COR-L47 (cell line): ENCODE data around the gene REP15.
"Not testable (repeated sequence)": the region's sequence is repeated elsewhere in the genome, so short reads cannot be mapped to it uniquely, and the experiment has no call there.

Experiments
- DNase-seq: peaks from one replicate; lab custom pipeline; 2025; lab: John Stamatoyannopoulos, UW

Gene REP15

DNA sequence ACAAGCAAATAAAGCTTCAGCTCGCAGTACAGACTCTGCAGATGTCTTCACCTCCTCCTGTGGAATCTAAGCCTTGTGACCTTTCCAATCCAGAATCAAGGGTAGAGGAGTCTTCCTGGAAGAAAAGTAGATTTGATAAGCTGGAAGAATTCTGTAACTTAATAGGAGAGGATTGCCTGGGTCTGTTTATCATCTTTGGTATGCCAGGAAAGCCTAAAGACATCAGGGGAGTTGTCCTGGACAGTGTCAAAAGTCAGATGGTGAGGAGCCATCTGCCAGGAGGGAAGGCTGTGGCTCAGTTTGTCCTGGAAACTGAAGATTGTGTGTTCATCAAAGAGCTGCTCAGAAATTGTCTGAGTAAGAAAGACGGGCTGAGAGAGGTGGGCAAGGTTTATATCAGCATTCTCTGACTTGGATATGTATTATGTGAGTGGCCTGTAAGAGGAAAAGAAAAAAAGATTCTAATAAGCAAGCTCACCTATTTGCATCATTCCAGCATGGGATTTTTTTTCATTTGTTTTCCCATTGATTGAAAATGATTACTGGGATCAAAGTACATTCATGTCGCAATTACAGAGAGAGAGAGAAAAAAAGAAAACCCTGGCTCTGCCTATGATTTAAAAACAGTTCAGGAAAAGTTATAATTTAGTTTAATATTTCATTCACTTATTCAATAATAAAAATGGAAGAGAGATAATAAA lies 767 bp downstream of the REP15 start:
- no peak for DNase-seq

DNA sequence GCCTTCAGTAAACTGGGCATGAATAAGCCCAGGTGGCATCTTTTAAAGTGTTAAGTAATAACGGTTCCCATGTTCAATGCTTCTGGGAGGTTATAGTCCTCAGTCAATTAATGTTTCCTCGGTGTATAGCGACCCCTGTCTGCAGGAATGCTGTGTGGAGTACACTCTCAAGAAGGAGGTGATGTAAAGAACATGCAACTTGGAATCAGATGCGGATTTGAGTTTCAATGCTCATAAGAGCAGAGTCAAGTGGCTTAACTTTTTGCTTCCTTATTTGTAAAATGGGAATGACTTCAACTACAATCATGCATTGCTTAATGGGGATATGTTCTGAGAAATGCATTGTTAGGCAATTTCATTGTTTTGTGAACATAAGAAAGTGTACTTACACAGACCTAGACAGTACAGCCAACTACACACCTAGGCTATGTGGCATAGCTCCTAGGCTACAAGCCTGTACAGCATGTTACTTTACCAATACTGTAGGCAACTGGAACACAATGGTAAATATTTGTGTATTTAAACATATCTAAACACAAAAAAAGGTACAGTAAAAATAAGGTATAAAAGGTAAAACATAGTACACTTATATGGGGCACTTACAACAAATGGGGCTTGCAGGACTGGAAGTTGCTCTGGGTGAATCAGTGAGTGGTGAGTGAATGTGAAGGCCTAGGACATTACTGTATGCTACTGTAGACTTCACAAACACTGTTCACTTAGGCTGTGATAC lies 7.6 kb downstream of the REP15 start:
- DNase-seq: peak; percentile 37

DNA sequence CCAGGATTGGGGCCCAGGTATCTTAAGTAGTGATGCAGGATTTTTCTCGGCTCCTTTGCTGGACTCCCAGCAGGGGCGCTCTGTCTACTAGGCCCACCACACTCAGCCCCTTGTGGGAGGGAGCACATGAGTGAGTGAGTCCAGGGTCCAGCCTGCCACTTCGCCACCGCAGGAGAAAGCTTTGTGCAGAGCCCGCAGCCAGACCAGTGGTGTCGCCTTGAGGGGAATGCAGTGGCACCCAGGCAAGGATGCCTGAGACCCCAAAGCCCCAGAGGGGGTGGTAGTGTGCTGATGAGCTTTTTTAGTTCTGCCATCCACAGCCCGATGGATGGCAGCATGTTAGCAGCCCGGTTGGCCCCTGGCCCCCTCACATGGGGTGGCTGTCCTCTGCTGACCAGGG lies 9.0 kb downstream of the REP15 start:
- no peak for DNase-seq

DNA sequence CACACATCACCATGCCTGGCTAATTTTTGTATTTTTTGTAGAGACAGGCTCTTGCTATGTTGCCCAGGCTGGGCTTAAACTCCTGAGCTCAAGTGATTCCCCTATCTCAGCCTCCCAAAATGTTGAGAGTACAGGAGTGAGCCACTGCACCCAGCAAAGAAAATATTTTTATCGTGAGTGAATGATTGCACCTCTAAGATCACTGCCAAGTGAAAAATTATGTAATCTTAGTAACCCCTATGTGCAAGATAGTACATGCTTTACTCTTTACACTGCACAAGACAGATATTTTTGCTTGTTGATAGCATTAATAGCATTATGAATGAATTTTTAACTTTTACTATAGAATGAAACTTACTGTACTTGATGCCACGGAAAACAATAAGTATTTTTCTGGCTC lies 11.0 kb downstream of the REP15 start:
- no peak for DNase-seq

DNA sequence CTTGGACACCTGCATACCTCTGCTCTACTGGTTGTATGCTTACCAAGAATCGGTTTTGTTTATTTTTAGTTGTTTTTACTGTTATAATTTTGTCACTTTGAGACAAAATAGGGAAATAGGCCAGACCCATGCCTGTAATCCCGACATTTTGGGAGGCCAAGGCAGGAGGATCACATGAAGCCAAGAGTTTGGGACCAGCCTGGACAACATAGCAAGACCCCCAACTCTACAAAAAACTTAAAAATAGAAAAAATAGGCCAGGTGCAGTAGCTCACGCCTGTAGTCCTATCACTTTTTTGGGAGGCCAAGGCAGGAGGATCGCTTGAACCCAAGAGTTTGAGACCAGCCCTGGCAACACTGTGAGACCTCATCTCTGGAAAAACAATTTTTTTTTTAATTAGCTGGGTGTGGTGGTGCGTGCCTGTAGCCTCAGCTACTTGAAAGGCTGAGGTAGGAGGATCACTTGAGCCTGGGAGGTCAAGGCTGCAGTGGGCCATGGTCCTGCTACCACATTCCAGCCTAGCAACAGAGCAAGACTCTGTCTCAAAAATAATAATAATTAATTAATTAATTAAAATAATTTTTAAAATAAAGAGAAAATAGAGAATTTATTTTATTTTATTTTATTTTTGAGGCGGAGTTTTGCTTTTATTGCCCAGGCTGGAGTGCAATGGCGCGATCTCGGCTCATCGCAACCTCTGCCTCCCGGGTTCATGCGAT lies 13.1 kb downstream of the REP15 start:
- DNase-seq: no peak

DNA sequence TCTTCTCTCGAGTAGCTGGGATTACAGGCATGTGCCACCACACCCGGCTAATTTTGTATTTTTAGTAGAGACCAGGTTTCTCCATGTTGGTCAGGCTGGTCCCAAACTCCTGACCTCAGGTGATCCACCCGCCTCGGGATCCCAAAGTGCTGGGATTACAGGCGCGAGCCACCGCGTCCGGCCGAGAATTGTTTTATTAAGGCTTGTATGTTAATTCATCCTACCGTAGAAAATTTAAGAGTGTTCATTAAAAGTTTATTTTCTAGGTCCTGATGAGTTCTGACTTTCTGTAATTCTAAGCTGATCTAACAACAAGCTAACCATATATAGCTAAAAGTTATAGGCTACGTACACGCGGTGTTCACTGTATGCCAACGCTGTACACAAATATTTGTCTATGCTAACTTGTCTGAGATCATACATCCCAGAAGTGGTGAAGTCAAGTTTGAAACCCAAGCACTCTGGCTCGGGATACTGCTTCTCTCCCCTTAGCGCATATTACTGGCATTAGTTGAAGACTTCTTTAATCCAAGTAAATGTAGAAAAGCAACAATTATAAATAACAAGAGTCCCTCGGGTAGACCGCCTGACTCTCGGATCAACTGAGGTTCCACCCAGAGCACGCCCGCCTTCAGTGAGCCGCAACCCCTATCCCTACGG lies 13.8 kb downstream of the REP15 start:
- DNase-seq: no peak

DNA sequence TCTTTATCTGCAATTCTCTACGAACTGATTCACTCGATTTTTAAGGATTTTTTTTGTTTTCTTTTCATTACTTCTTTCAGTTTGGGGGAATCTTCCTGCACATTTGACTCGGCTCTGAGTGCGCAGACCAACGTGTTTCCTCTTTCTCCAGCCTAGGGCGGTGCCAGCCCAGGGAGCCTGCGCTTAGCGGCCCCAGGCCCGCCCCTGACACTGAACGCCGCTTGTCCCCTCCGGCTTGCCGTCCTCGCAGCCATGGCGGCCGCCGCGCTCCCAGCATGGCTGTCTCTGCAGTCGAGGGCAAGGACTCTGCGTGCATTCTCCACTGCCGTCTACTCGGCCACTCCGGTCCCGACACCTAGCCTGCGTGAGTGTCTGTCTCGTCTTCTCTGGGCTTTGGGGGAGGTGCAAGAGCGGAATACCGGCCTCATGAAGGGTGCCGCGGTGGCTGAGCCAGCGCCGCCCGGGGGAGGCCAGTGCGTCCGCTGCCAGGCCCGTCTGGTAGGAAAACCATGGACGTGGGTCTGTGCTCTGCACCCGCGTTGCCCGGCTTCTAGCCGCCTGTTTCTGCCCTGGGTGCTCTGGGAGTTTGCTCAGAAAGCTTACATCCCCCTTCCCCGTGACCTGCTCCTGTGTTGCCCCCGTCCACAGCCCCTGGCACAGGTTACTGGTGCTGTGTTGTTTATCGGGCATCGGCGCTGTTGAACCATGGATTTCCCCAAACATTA lies 14.5 kb downstream of the REP15 start, which contains the start of gene MRPS35:
Gene MRPS35 (plus strand): TSS at position 241 of the 725 bp plus-strand sequence. CDS start 12 bp downstream, at position 253.
- peak; percentile 16 for DNase-seq

DNA sequence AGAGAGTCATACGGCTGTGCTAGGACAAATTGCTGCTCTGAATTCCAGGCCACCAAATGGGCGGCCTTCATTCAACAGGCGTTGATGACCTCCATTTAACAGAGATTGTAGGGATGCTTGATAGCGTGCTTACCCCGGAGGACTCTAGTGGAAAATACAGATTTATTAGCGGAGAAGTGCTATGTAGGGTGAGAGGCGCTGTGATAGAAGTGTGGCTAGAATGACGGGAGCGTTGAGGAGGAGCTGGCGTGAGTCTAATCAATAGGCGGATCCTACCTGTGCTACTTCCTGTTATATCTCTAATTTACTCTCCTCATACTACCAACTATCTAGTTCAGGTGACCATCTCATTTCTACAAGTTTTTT lies 15.1 kb downstream of the REP15 start:
- no peak for DNase-seq

DNA sequence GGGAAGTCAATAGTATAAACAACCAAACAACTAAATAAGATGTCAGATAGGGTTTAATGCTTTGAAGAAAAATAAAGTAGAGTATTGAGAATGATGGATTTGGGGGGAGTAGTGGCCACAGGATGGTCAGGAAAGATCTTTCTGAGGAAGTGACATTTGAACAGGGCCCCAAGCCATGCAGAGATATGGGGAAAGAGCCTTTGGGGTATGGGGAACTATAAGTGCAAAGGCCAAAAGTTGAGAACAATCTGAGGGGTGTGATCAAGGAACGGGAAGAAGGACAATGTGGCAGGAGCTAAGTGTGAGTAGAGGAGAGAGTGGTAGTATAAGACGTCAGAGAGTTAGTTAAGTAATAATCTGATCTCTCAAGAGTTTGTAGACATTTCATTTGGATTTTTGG lies 15.7 kb downstream of the REP15 start:
- no peak for DNase-seq

DNA sequence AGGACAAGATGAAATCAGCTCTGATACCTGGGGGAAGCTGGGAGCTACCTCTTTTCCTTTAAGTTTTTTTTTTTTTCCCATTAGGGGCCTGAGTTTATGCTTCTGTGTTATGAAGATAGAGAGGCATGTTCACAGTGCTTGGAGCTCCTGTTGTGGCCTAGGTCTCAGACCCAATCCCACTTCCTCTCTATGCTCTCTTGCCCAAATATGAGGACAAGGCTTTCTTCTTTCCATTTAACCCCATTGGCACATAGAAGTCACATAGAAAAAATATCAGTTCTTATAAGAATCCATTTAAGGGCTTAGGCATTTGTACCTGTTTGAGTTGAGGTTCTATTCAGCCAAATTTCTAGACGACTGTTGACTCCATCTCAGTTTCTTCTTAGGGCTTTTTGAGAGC lies 27.0 kb downstream of the REP15 start:
- no peak for DNase-seq

DNA sequence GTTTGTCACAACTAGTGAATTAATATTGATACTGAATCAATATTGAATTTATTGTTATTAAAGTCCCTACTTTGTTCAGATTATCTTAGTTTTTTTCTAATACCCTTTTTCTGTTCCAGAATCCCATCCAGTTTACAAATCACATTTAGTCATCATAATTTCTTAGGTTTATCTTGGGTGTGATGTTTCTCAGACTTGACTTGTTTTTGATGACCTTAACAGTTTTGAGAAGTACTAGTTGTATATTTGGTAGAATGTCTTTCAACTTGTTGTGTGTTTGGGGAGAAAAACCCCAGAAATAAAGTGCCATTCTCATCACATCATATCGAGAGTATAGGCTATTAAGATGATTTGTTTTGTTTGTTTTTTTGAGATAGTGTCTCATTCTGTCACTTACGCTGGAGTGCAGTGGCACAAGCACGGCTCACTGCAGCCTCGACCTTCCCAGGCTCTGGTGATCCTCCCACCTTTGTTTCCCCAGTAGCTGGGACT lies 33.9 kb downstream of the REP15 start:
- DNase-seq: no peak

DNA sequence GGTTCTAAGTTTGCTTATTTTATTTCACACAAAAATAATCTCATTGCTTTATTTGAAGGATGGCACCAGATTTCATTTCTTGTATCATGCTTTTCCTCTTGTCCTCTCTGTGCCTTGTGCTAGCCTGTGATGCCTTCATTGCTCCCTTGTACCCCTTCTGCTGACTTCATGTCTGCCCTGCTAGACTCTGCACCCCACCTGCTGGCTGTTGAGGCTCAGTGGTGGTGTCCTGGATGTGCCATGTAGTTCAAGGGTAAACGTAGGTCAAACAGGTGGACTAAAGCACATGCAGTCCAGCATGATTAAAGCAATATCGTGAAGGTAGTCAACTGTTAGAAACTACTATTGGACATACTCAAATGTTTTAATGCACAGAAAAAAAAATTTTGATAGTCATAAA lies 36.0 kb downstream of the REP15 start:
- no peak for DNase-seq

DNA sequence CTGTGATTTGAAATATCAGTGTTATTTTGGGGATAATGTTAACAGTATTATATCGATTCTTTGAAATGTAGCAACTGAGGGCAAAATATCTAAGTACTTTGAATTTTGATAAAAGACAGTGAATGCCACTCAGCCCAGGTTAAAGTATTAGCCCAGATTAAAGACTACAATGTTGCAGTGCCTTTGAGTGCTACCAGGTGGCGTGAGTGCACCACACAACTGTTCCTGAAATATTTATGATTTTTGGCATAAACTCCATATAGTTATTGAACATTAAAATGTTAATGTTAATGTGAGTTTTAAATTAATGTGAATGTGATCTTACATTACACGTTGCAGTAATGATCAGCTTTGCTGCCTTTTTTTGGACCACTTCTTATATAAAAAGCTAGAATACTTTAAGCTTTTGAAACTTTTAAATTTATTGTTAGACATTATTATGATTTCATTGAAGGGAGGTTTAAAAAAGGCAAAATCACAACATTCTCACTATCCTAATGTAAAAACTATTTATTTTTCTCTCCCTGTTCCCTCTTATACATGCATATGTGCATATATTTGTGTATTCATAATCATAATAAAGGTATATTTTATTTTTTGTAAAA lies 36.9 kb downstream of the REP15 start:
- DNase-seq: no peak

DNA sequence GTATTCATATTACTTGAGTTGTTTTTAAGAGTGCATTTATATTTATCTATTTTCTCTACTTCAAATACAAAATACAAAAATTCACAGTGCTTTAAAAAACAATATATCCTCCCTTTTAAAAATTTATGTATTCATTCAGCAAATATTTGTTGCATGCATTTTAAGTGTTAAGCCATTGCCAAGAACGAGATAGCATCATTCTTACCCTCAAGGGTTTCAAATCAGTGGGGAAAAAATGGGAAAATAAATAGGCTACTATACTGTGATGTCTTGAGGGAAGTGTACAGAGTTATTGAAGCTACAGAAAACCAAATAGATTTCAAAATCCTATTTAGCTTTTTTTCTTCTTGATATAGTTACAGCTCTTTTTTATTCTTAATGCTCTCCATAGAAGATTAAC lies 37.5 kb downstream of the REP15 start:
- DNase-seq: no peak

DNA sequence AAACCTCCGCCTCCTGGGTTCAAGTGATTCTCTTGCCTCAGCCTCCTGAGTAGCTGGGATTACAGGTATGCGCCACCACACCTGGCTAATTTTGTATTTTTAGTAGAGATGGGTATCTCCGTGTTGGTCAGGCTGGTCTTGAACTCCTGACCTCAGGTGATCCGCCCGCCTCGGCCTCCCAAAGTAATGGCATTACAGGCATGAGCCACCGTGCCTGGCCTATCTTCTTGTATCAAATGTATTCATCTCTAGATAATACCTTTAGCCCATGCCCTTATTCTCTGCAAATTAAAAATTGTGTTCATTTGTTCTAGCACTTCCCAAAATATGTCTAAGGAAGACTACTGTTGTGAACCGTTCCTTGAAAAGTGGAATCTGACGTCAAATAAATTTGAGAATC lies 38.1 kb downstream of the REP15 start:
- DNase-seq: not testable (repeated sequence)

DNA sequence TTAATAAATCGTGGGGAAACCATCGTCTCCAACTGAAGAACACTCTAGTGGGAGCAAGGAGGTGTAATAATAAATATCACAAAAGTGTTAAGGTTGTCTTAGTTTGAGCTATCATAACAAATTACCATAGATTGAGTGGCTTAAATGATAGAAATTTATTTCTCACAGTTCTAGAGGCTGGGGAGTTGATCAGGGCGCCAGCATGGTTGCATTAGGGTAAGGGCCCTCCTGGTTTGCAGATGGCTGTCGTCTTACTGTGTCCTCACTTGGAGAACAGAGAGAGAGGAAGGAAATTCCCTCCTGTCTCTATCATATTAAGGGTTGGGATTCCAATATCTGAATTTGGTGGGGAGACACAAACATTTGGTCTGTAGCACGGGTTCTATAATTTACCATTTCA lies 47.4 kb downstream of the REP15 start:
- DNase-seq: no peak

DNA sequence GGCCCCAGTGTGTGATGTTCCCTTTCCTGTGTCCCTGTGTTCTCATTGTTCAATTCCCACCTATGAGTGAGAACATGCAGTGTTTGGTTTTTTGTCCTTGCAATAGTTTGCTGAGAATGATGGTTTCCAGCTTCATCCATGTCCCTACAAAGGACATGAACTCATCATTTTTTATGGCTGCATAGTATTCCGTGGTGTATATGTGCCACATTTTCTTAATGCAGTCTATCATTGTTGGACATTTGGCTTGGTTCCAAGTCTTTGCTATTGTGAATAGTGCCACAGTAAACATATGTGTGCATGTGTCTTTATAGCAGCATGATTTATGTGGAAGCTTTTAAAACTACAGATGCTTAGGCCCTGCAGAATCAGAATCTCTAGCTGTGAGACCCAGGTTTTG lies 49.5 kb downstream of the REP15 start:
- DNase-seq: not testable (repeated sequence)
